GM23338 (cell line): ENCODE data around the gene LIPG. TPM values are rescaled to one million over a fixed set of nuclear protein-coding genes. Genes with fewer than 3 reads are reported as not detected.

Source experiments
- ATAC-seq: fragments of 200-7000 bp; cut with Tn5 transposase; 3 replicates; pipeline ENCODE4 v1.9.1; 2020
- DNase-seq: peaks from one replicate; pipeline ENCODE4 v3.0.0-alpha.2; 2015; ENCODE audit warnings: low spot score
- H2AFZ ChIP-seq: fragments of 200-600 bp; sonication (generic); 2 replicates; pipeline ENCODE4 v1.8.0; 2016; ENCODE audit warnings: antibody characterized with exemption, mild to moderate bottlenecking, moderate library complexity
- H3F3A ChIP-seq: fragments of 200-600 bp; sonication (generic); replicated peaks from 2 replicates; pipeline ENCODE4 v1.8.0; 2017; ENCODE audit warnings: antibody characterized with exemption, mixed run types, low read depth
- H3K27ac ChIP-seq: fragments of 200-600 bp; sonication (generic); 2 replicates; pipeline ENCODE4 v1.6.1; 2016; ENCODE audit warnings: low read depth
- H3K27me3 ChIP-seq: fragments of 200-600 bp; sonication (generic); 2 replicates; pipeline ENCODE4 v1.8.0; 2016; ENCODE audit warnings: mild to moderate bottlenecking, mixed run types, moderate library complexity; ENCODE audit not compliant: insufficient read depth
- H3K36me3 ChIP-seq: fragments of 200-600 bp; sonication (generic); 2 replicates; pipeline ENCODE4 v1.8.0; 2016; ENCODE audit warnings: mild to moderate bottlenecking; ENCODE audit not compliant: insufficient read depth
- H3K4me1 ChIP-seq: fragments of 200-600 bp; sonication (generic); 2 replicates; pipeline ENCODE4 v1.8.0; 2016; ENCODE audit warnings: mild to moderate bottlenecking, moderate library complexity; ENCODE audit not compliant: insufficient read depth
- H3K4me2 ChIP-seq: fragments of 200-600 bp; sonication (generic); 2 replicates; pipeline ENCODE4 v1.7.1; 2017; ENCODE audit warnings: mixed run types
- H3K4me3 ChIP-seq: fragments of 200-600 bp; sonication (generic); 2 replicates; pipeline ENCODE4 v1.6.1; 2016; ENCODE audit warnings: mixed run types
- H3K79me2 ChIP-seq: fragments of 200-600 bp; sonication (generic); replicated peaks from 2 replicates; pipeline ENCODE4 v1.8.0; 2017; ENCODE audit warnings: mild to moderate bottlenecking; ENCODE audit not compliant: insufficient read depth
- H3K9me2 ChIP-seq: fragments of 200-600 bp; sonication (generic); 2 replicates; pipeline ENCODE4 v1.8.0; 2017; ENCODE audit not compliant: insufficient read depth
- H4K20me1 ChIP-seq: fragments of 200-600 bp; sonication (generic); replicated peaks from 2 replicates; pipeline ENCODE4 v1.8.0; 2017; ENCODE audit warnings: mild to moderate bottlenecking; ENCODE audit not compliant: insufficient read depth
- H3K27ac Mint-ChIP-seq: 2 replicates; pipeline ENCODE4 v1.8.0; 2020; ENCODE audit warnings: inconsistent platforms, mild to moderate bottlenecking, moderate library complexity, mixed read lengths
- H3K27me3 Mint-ChIP-seq: 3 replicates; pipeline ENCODE4 v1.8.0; 2022; ENCODE audit warnings: low read depth, mild to moderate bottlenecking, moderate library complexity, mixed read lengths, inconsistent platforms; ENCODE audit not compliant: insufficient read depth, poor library complexity
- H3K36me3 Mint-ChIP-seq: 3 replicates; pipeline ENCODE4 v1.8.0; 2021; ENCODE audit warnings: low read depth, mild to moderate bottlenecking, inconsistent platforms, moderate library complexity, mixed read lengths
- H3K4me1 Mint-ChIP-seq: 3 replicates; pipeline ENCODE4 v1.8.0; 2020; ENCODE audit warnings: mild to moderate bottlenecking, inconsistent platforms, mixed read lengths
- H3K4me3 Mint-ChIP-seq: 3 replicates; pipeline ENCODE4 v1.8.0; 2021; ENCODE audit warnings: moderate library complexity, mild to moderate bottlenecking, inconsistent platforms, mixed read lengths
- H3K9me3 Mint-ChIP-seq: 3 replicates; pipeline ENCODE4 v1.8.0; 2020; ENCODE audit warnings: moderate library complexity, mild to moderate bottlenecking, inconsistent platforms, mixed read lengths
- CREB1 ChIP-seq: fragments of 250-450 bp; sonication (Bioruptor Pico); IDR thresholded peaks from 2 replicates; pipeline ENCODE4 v1.5.0; 2020; ENCODE audit warnings: low read depth, mild to moderate bottlenecking, moderate library complexity
- EZH2 ChIP-seq: fragments of 200-600 bp; sonication (generic); IDR thresholded peaks from one replicate; pipeline ENCODE4 v1.8.0; 2017; ENCODE audit warnings: antibody characterized with exemption, mild to moderate bottlenecking, low read depth; ENCODE audit not compliant: unreplicated experiment
- EZH2phosphoT487 ChIP-seq: fragments of 200-600 bp; sonication (generic); IDR thresholded peaks from one replicate; pipeline ENCODE4 v1.8.1; 2018; ENCODE audit warnings: antibody characterized with exemption; ENCODE audit not compliant: unreplicated experiment
- NANOG ChIP-seq: IDR thresholded peaks from 2 replicates; pipeline ENCODE4 v1.6.1; 2016; ENCODE audit warnings: antibody characterized with exemption, borderline replicate concordance
- POLR2AphosphoS5 ChIP-seq: IDR thresholded peaks from 2 replicates; pipeline ENCODE4 v1.6.1; 2016; ENCODE audit warnings: antibody characterized with exemption, low read depth
- ZNF114 ChIP-seq: fragments of 250-450 bp; sonication (Bioruptor Pico); IDR thresholded peaks from 2 replicates; pipeline ENCODE4 v1.5.0; 2020; ENCODE audit warnings: mild to moderate bottlenecking, moderate library complexity
- polyA plus RNA-seq: library from polyadenylated mRNA; unstranded; fragments of >200 nt; fragmentation: Nextera tagmentation; extraction: Ambion mirVana; gene quantifications from 2 replicates; pipeline ENCODE4 v1.2.1, GENCODE V29; 2016
- total RNA-seq: library from RNA; depleted of rRNA; stranded (reverse); fragments of >200 nt; shearing (Covaris generic); gene quantifications from 2 replicates; pipeline ENCODE4 v1.2.3, GENCODE V29; 2014
- TF ChIP-seq, protein P1 (sequence below): fragments of 250-450 bp; sonication (Bioruptor Pico); IDR thresholded peaks from 2 replicates; pipeline ENCODE4 v1.5.0; 2020; ENCODE audit warnings: mild to moderate bottlenecking, moderate library complexity
- TF ChIP-seq, protein P2 (sequence below): IDR thresholded peaks from 2 replicates; pipeline ENCODE4 v1.6.1; 2016; ENCODE audit warnings: antibody characterized with exemption

The LIPG gene
- total and polyA plus RNA-seq, 2 experiments from 2014 or later = 4.9 to 17.7 TPM

DNA sequence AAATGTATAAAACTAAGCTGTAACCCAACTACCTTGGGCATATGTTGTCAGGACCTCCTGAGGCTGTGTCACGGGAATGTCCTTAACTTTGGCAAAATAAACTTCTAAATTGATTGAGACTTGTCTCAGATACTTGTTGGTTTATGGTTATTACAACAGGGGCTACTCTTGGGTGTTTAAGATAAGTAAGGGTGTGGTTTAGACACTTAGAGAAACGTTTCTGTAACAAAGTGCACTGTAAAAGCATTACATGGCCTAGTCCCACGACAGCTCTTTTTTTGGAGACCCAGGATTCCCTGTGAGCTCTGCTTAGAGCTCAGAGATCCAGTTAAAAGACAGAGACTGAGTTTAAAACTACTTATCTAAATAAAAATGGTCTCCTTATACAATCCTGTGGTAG is 32.3 kb upstream of the LIPG start (continued):
- TF ChIP-seq, protein P1, sequence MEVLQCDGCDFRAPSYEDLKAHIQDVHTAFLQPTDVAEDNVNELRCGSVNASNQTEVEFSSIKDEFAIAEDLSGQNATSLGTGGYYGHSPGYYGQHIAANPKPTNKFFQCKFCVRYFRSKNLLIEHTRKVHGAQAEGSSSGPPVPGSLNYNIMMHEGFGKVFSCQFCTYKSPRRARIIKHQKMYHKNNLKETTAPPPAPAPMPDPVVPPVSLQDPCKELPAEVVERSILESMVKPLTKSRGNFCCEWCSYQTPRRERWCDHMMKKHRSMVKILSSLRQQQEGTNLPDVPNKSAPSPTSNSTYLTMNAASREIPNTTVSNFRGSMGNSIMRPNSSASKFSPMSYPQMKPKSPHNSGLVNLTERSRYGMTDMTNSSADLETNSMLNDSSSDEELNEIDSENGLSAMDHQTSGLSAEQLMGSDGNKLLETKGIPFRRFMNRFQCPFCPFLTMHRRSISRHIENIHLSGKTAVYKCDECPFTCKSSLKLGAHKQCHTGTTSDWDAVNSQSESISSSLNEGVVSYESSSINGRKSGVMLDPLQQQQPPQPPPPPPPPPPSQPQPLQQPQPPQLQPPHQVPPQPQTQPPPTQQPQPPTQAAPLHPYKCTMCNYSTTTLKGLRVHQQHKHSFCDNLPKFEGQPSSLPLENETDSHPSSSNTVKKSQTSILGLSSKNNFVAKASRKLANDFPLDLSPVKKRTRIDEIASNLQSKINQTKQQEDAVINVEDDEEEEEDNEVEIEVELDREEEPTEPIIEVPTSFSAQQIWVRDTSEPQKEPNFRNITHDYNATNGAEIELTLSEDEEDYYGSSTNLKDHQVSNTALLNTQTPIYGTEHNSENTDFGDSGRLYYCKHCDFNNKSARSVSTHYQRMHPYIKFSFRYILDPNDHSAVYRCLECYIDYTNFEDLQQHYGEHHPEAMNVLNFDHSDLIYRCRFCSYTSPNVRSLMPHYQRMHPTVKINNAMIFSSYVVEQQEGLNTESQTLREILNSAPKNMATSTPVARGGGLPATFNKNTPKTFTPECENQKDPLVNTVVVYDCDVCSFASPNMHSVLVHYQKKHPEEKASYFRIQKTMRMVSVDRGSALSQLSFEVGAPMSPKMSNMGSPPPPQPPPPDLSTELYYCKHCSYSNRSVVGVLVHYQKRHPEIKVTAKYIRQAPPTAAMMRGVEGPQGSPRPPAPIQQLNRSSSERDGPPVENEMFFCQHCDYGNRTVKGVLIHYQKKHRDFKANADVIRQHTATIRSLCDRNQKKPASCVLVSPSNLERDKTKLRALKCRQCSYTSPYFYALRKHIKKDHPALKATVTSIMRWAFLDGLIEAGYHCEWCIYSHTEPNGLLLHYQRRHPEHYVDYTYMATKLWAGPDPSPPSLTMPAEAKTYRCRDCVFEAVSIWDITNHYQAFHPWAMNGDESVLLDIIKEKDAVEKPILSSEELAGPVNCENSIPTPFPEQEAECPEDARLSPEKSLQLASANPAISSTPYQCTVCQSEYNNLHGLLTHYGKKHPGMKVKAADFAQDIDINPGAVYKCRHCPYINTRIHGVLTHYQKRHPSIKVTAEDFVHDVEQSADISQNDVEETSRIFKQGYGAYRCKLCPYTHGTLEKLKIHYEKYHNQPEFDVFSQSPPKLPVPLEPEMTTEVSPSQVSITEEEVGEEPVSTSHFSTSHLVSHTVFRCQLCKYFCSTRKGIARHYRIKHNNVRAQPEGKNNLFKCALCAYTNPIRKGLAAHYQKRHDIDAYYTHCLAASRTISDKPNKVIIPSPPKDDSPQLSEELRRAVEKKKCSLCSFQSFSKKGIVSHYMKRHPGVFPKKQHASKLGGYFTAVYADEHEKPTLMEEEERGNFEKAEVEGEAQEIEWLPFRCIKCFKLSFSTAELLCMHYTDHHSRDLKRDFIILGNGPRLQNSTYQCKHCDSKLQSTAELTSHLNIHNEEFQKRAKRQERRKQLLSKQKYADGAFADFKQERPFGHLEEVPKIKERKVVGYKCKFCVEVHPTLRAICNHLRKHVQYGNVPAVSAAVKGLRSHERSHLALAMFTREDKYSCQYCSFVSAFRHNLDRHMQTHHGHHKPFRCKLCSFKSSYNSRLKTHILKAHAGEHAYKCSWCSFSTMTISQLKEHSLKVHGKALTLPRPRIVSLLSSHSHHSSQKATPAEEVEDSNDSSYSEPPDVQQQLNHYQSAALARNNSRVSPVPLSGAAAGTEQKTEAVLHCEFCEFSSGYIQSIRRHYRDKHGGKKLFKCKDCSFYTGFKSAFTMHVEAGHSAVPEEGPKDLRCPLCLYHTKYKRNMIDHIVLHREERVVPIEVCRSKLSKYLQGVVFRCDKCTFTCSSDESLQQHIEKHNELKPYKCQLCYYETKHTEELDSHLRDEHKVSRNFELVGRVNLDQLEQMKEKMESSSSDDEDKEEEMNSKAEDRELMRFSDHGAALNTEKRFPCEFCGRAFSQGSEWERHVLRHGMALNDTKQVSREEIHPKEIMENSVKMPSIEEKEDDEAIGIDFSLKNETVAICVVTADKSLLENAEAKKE (CRISPR knock-in tag) = no peak
- TF ChIP-seq NANOG (no peak), POLR2AphosphoS5 (no peak), CREB1 (no peak), EZH2phosphoT487 (no peak)

DNA sequence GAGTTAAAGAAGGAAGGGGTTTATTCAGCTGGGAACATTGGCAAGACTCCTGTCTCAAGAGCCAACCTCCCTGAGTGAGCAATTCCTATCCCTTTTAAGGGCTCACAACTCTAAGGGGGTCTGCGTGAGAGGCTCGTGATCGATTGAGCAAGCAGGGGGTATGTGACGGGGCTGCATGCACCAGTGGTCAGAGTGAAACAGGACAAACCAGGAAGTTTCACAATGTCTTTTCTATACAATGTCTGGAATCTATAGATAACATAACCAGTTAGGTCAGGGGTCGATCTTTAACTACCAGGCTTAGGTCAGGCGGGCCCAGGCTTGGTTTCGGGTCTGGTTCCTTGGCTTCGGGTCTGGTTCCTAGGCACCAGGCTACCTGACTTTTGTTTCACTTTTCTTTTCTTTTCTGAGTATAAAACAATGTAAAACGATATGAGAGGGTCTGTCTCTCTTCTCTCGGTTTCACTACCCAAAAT is 30.1 kb upstream of the LIPG start:
- Mint-ChIP-seq H3K27me3 (peaks cover 13% of the 10 kb centered on the region), H3K4me1 (peaks cover 30% of the 10 kb centered on the region), H3K4me3 (no peak overlapping the region), H3K27ac (no peak overlapping the region), H3K36me3 (peaks cover 13% of the 10 kb centered on the region), H3K9me3 (peaks cover 27% of the 10 kb centered on the region)
- no peaks in the 10 kb centered on the region for H3K9me2 ChIP-seq
- H3K79me2 ChIP-seq = no peaks in the 10 kb centered on the region
- H3K27me3 ChIP-seq = no peaks in the 10 kb centered on the region
- DNase-seq = no peak
- H3K36me3 ChIP-seq = 0 out of 2 replicates have a peak, but pooled peaks cover 3% of the 10 kb centered on the region
- H3K27ac ChIP-seq = no peak overlapping the region
- no peaks in the 10 kb centered on the region for H3F3A ChIP-seq
- H3K4me1 ChIP-seq = peaks cover 25% of the 10 kb centered on the region
- H3K4me2 ChIP-seq = no peak overlapping the region
- ATAC-seq = no peak
- no peak overlapping the region for H2AFZ ChIP-seq
- H3K4me3 ChIP-seq = no peak overlapping the region
- H4K20me1 ChIP-seq = no peaks in the 10 kb centered on the region
- TF ChIP-seq ZNF114 (CRISPR knock-in tag) (no peak), EZH2 (no peak), CREB1 (no peak), POLR2AphosphoS5 (no peak), NANOG (no peak)
- TF ChIP-seq, protein P2, sequence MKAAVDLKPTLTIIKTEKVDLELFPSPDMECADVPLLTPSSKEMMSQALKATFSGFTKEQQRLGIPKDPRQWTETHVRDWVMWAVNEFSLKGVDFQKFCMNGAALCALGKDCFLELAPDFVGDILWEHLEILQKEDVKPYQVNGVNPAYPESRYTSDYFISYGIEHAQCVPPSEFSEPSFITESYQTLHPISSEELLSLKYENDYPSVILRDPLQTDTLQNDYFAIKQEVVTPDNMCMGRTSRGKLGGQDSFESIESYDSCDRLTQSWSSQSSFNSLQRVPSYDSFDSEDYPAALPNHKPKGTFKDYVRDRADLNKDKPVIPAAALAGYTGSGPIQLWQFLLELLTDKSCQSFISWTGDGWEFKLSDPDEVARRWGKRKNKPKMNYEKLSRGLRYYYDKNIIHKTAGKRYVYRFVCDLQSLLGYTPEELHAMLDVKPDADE = no peak
- TF ChIP-seq, protein P1 (CRISPR knock-in tag) = no peak
